Lung (tissue), 12 donors: ENCODE data around the gene KHSRP. TPM values are rescaled to one million over a fixed set of nuclear protein-coding genes. Genes with fewer than 3 reads are reported as not detected.

Experiments used
- ATAC-seq: fragments of 200-7000 bp; cut with Tn5 transposase; one replicate; pipeline ENCODE4 v1.9.1; 2020; ENCODE audit warnings: moderate number of reproducible peaks; ENCODE audit not compliant: insufficient read depth, low FRiP score
- DNase-seq, 3 donors: peaks; one replicate each; pipeline ENCODE4 v3.0.0-alpha.2; 2013 to 2017
- H3K27ac ChIP-seq, 2 donors: one replicate each; pipeline ENCODE4 v1.5.1; 2013; ENCODE audit warnings: mild to moderate bottlenecking in 2 of 2, moderate library complexity in 2 of 2, control low read depth in 1 of 2, inconsistent platforms in 1 of 2, low read depth in 1 of 2, low read length in 1 of 2
- H3K27me3 ChIP-seq, 3 donors: one replicate each; pipeline ENCODE4 v1.5.1; 2013; ENCODE audit warnings: low read length in 2 of 3; ENCODE audit not compliant: control insufficient read depth in 3 of 3, insufficient read depth in 3 of 3
- H3K36me3 ChIP-seq, 4 donors: one replicate each; pipeline ENCODE4 v1.5.1; 2013; ENCODE audit warnings: low read length in 4 of 4, mild to moderate bottlenecking in 1 of 4, moderate library complexity in 1 of 4; ENCODE audit not compliant: control insufficient read depth in 4 of 4, insufficient read depth in 4 of 4
- H3K4me1 ChIP-seq, 5 donors: one replicate each; pipeline ENCODE4 v1.5.1; 2013; ENCODE audit warnings: low read length in 5 of 5, mild to moderate bottlenecking in 2 of 5, moderate library complexity in 1 of 5; ENCODE audit not compliant: control insufficient read depth in 5 of 5, insufficient read depth in 5 of 5
- H3K4me3 ChIP-seq: one replicate; pipeline ENCODE4 v1.5.1; 2013; ENCODE audit warnings: mild to moderate bottlenecking, control low read depth, moderate library complexity
- H3K9ac ChIP-seq, 2 donors: one replicate each; pipeline ENCODE4 v1.5.1; 2013; ENCODE audit warnings: low read length in 2 of 2, control low read depth in 1 of 2; ENCODE audit not compliant: insufficient read depth in 1 of 2
- H3K9me3 ChIP-seq, 4 donors: one replicate each; pipeline ENCODE4 v1.5.1; 2013; ENCODE audit warnings: low read length in 3 of 4, mild to moderate bottlenecking in 1 of 4, moderate library complexity in 1 of 4; ENCODE audit not compliant: control insufficient read depth in 4 of 4, insufficient read depth in 3 of 4
- CTCF ChIP-seq: IDR thresholded peaks from 2 replicates; pipeline ENCODE4 v1.5.1; 2012; ENCODE audit warnings: mild to moderate bottlenecking; ENCODE audit errors: control extremely low read depth, extremely low read depth
- WGBS, 2 donors: extraction: QIAGEN DNeasy Blood & Tissue Kit; methylation state at CpG; one replicate each; pipeline ENCODE4 v1.1.7; 2013; 5-methylcytosine and 5-hydroxymethylcytosine counted together
- polyA plus RNA-seq, 2 donors: library from polyadenylated mRNA; stranded (reverse); fragments of 200-250 nt; gene quantifications; one replicate each; pipeline ENCODE4 v1.2.1, GENCODE V29; 2013
- total RNA-seq, 2 donors: library from RNA; depleted of rRNA in 1 of 2; stranded (reverse); fragments of >200 nt in 1 of 2; gene quantifications; one replicate each; pipeline ENCODE4 v1.2.1, GENCODE V29; 2014 to 2021
- donor health status: control.
- donor health status: control.
- donor health status: Bipolar disorder and iron deficiency.
- donor health status: healthy.
- donor health status: DM: yes; HTN: yes; CAD: no.

Gene KHSRP
- total and polyA plus RNA-seq, 4 donors, result 116 to 204 (median 141) TPM

DNA sequence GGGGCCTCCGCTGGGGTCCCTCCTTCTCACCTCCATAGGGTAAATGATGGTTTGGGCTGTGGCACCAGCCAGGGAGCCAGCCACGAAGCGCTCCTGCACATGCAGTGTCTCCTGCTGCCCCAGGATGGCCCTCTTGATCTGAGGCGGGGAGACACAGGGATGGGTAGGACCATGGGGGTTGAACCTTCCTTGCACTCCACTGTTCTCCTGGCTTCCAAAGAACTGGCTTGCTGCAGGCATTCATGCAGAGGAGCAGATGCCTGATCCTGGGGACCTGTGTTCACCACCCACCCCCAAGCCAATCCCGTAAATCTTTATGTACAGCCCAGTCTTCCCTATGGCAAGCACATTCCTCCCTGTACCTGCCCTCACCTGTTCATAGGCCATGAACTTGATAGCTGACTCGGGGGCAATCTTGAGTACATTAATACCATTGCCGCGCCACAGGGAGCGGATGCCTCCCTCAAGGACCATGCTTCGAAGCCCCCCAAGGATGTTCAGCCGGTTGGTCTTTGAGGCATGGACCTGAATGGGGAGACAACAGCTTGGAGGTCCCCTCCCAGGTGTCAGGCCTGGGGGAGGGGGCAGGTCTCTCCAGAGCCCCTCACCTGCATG is 29.4 kb upstream of the KHSRP start:
- Histone ChIP-seq H3K27me3 (no peaks in the 10 kb centered on the region), H3K9me3 (peaks cover 0 to 10% (median 4%) of the 10 kb centered on the region in 4 donors), H3K4me1 (peaks cover 0 to 7% (median 0%) of the 10 kb centered on the region in 5 donors), H3K36me3 (peaks cover 10 to 26% (median 21%) of the 10 kb centered on the region in 4 donors), H3K9ac (no peak overlapping the region), H3K4me3 (no peak overlapping the region), H3K27ac (no peak overlapping the region)
- WGBS, 2 donors, result 97 to 98% methylated on average over 11 of the region's 11 CpGs
- ATAC-seq (no peak), DNase-seq (no peak)
- TF ChIP-seq CTCF, result no peak

- Histone ChIP-seq H3K9ac (no peak overlapping the region), H3K27ac (no peak overlapping the region), H3K4me1 (peaks cover 0 to under 1% (median 0%) of the 10 kb centered on the region in 5 donors), H3K4me3 (no peak overlapping the region), H3K27me3 (no peaks in the 10 kb centered on the region), H3K9me3 (peaks cover 0 to 10% (median 4%) of the 10 kb centered on the region in 4 donors), H3K36me3 (peaks cover 10 to 26% (median 21%) of the 10 kb centered on the region in 4 donors)
- 98 to 100% methylated on average over 2 of the region's 2 CpGs for WGBS, 2 donors
- ATAC-seq, result no peak
- DNase-seq, result no peak
- no peak for TF ChIP-seq CTCF
Observed at GRCh38 chr19:6452899-6453298, 28.3 kb upstream of the KHSRP start.

DNA sequence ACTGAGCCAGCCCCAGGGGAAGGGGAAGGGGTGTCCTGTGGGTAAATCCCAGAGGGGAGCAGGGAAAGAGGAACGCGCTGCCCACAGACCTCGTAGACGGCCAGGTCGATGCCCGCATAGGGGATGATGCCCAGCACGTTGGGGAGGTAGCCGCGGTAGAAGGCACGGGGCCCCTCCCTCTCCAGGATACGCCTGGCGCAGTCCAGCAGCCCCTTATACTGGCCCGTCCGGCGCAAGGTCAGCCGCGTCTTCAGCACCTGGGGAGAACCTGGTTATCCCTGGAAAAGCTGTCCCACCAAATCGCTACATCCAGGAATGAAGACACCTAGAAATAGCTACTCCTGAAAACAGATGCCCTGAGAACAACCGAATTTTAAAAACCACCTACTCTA is 27.6 kb upstream of the KHSRP start:
- H3K4me3 ChIP-seq, result no peak overlapping the region
- no peak overlapping the region for H3K27ac ChIP-seq
- no peaks in the 10 kb centered on the region for H3K4me1 ChIP-seq
- ATAC-seq (no peak), DNase-seq (no peak)
- H3K9ac ChIP-seq, result no peak overlapping the region
- TF ChIP-seq CTCF, result no peak
- WGBS, 2 donors, result 96% methylated on average over 19 of the region's 19 CpGs
- H3K27me3 ChIP-seq, result no peaks in the 10 kb centered on the region
- peaks cover 12 to 26% (median 21%) of the 10 kb centered on the region in 4 donors for H3K36me3 ChIP-seq
- peaks cover 0 to 10% (median 4%) of the 10 kb centered on the region in 4 donors for H3K9me3 ChIP-seq
